PC-9 (cell line): ENCODE data around the gene TBC1D24.

Source experiments
- EZH2 ChIP-seq: fragments of 200-600 bp; sonication (generic); IDR thresholded peaks from 2 replicates; pipeline ENCODE4 v1.8.0; 2017; ENCODE audit warnings: antibody characterized with exemption, low read depth
- TF ChIP-seq, protein P1 (sequence below): fragments of 200-600 bp; sonication (generic); conservative IDR thresholded peaks from 2 replicates; pipeline ENCODE4 v1.6.1; 2017; ENCODE audit warnings: mixed run types, antibody characterized with exemption, mild to moderate bottlenecking, moderate library complexity

DNA sequence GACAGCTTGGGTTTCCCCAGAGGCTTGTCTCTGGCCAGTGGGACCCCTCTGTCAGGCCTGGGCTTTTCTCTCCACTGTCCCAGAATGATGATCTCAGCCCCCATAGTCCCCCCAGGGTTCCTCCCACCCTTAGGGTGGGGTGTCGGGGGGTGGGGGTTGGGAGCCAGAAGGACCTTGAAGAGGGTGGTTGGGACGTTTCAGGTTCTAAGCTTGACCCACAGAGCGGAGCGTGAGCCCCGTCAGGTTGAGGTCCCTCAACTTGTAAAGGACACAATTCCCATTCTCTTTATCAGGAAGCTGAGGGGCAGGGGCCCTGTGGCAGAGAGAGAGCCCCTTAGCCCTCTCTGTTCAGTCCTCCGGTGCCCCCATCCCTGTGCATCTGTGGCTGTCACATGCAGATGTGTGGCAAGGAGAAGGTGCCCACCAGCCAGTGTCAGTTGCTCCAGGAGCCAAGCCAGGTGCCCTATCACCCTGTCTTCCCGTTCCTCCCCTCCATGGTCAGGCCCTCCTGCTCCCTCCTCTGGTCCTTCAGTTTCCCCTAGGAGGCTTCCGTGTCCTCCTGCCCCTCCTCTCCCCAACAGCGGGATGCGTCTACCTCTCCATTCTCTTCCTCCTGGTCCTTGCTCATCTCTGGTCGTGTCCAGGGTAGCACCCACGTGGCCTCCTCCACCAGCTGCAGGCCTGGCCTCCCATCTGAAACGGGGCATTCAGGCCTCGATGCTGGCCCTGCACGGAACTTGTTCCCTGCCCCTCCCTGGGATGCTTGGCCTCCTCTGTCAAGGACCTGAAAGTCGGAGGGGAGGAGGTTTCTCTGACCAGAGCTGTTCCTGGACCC, 5.3 kb upstream of the TBC1D24 start:
- TF ChIP-seq EZH2: no peak
- TF ChIP-seq, protein P1, sequence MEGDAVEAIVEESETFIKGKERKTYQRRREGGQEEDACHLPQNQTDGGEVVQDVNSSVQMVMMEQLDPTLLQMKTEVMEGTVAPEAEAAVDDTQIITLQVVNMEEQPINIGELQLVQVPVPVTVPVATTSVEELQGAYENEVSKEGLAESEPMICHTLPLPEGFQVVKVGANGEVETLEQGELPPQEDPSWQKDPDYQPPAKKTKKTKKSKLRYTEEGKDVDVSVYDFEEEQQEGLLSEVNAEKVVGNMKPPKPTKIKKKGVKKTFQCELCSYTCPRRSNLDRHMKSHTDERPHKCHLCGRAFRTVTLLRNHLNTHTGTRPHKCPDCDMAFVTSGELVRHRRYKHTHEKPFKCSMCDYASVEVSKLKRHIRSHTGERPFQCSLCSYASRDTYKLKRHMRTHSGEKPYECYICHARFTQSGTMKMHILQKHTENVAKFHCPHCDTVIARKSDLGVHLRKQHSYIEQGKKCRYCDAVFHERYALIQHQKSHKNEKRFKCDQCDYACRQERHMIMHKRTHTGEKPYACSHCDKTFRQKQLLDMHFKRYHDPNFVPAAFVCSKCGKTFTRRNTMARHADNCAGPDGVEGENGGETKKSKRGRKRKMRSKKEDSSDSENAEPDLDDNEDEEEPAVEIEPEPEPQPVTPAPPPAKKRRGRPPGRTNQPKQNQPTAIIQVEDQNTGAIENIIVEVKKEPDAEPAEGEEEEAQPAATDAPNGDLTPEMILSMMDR: no peak
